Measurements from ENCODE around the gene PUS3.

GRCh38 chr11:125944350-125945010 is 41.5 kb upstream of the PUS3 start:
- TF ChIP-seq SUZ12 (IDR thresholded peaks at IDR 0.05; ENCODE audit: extremely low read depth, insufficient read depth, insufficient read length) (no peak), ZNF274 (IDR thresholded peaks at IDR 0.05; ENCODE audit: low read depth, low read length) (no peak)

All from NT2/D1 (cell line).